Calu3 (cell line): ENCODE results near the gene LYSMD3. TPM values are rescaled to one million over a fixed set of nuclear protein-coding genes. Genes with fewer than 3 reads are reported as not detected.

Experiments used
- BruUV-seq: library from RNA; stranded (reverse); fragments of 400-500 nt; replicated peaks from 2 replicates; lab custom pipeline; 2021; lab: Mats Ljungman, UMichigan
- CTCF ChIA-PET: fragments of 300-600 bp; sonication (Branson Sonifier 250); formaldehyde crosslinking; loops from one replicate; lab custom pipeline; 2022; ENCODE audit warnings: antibody characterized with exemption; lab: Charles Lee
- DNase-seq: peaks from one replicate; pipeline ENCODE4 v3.0.0; 2022
- H3K27ac Mint-ChIP-seq: one replicate; pipeline ENCODE4 v1.8.0; 2022; ENCODE audit warnings: mixed read lengths; ENCODE audit not compliant: unreplicated experiment
- H3K27me3 Mint-ChIP-seq: one replicate; pipeline ENCODE4 v1.8.0; 2022; ENCODE audit warnings: mixed read lengths; ENCODE audit not compliant: unreplicated experiment
- H3K36me3 Mint-ChIP-seq: one replicate; pipeline ENCODE4 v1.8.0; 2022; ENCODE audit warnings: mild to moderate bottlenecking, moderate library complexity, mixed read lengths; ENCODE audit not compliant: insufficient read depth, unreplicated experiment
- H3K4me1 Mint-ChIP-seq: one replicate; pipeline ENCODE4 v1.8.0; 2022; ENCODE audit warnings: mild to moderate bottlenecking, low read depth, mixed read lengths; ENCODE audit not compliant: unreplicated experiment
- H3K4me3 Mint-ChIP-seq: one replicate; pipeline ENCODE4 v1.8.0; 2022; ENCODE audit warnings: mild to moderate bottlenecking, low read depth, moderate library complexity, mixed read lengths; ENCODE audit not compliant: unreplicated experiment
- H3K9me3 Mint-ChIP-seq: one replicate; pipeline ENCODE4 v1.8.0; 2022; ENCODE audit warnings: low read depth, mixed read lengths; ENCODE audit not compliant: unreplicated experiment
- intact Hi-C: fragments of 100-400 bp; cut with micrococcal nuclease; formaldehyde crosslinking; loops from one replicate; pipeline ENCODE4 v1.10.0; 2022; ENCODE audit not compliant: unreplicated experiment
- total RNA-seq: library from RNA; stranded (reverse); gene quantifications from 2 replicates; pipeline ENCODE4 v1.2.3, GENCODE V29; 2022
- TF ChIP-seq, protein P1 (sequence below): fragments of 200-600 bp; IDR thresholded peaks from one replicate; pipeline ENCODE4 v1.8.0; 2022; ENCODE audit warnings: antibody characterized with exemption; ENCODE audit not compliant: unreplicated experiment

Gene LYSMD3
- total RNA-seq, 1 experiment from 2014 or later = 27.2 TPM

DNA sequence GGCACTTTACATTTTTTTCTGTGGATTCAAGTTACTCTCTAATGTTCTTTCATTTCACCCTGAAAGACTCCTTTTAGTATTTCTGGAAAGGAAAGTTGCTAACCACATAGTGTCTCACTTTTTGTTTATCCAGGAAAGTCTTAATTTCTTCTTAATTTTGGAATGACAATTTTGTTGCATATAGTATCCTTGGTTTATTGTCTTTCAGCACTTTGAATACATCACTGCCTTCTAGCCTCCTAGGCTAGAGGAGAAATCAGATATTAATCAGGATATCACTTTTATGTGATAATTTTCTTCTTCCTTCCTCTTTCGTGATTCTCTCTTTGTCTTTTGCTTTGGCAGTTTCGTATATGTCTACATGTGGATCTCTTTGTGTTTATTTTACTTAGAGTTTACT is 40.6 kb upstream of the LYSMD3 start:
- BruUV-seq = no TSS peak
- Mint-ChIP-seq H3K9me3 (no peaks in the 10 kb centered on the region), H3K27ac (no peak overlapping the region), H3K27me3 (peaks cover 57% of the 10 kb centered on the region), H3K36me3 (no peaks in the 10 kb centered on the region), H3K4me1 (no peaks in the 10 kb centered on the region), H3K4me3 (no peak overlapping the region)
- intact Hi-C loops = no loop called here
- TF ChIP-seq, protein P1, sequence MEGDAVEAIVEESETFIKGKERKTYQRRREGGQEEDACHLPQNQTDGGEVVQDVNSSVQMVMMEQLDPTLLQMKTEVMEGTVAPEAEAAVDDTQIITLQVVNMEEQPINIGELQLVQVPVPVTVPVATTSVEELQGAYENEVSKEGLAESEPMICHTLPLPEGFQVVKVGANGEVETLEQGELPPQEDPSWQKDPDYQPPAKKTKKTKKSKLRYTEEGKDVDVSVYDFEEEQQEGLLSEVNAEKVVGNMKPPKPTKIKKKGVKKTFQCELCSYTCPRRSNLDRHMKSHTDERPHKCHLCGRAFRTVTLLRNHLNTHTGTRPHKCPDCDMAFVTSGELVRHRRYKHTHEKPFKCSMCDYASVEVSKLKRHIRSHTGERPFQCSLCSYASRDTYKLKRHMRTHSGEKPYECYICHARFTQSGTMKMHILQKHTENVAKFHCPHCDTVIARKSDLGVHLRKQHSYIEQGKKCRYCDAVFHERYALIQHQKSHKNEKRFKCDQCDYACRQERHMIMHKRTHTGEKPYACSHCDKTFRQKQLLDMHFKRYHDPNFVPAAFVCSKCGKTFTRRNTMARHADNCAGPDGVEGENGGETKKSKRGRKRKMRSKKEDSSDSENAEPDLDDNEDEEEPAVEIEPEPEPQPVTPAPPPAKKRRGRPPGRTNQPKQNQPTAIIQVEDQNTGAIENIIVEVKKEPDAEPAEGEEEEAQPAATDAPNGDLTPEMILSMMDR = no peak
- CTCF ChIA-PET = interaction anchor here (0.9 kb wide), 1 partner anchor 35 kb away, joined by 3 read pairs; no protein-coding TSS in a partner anchor
- no peak for DNase-seq

DNA sequence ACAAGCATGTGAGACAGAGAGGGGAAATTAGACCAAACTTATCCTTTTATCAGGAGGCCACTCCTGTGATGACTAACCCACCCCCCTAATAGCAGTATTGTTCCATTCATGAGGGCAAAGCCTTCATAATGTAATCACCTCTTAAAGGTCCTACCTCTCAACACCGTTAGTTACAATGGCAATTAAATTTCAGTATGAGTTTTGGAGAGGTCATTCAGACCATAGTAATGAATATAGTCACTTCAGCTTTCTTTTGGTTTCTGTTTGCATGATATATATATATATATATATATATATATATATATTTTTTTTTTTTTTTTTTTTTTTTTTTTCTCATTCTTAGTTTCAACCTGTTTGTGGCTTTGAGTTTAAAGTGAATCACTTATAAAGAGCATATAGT is 39.7 kb upstream of the LYSMD3 start:
- no peaks in the 10 kb centered on the region for H3K4me1 Mint-ChIP-seq

DNA sequence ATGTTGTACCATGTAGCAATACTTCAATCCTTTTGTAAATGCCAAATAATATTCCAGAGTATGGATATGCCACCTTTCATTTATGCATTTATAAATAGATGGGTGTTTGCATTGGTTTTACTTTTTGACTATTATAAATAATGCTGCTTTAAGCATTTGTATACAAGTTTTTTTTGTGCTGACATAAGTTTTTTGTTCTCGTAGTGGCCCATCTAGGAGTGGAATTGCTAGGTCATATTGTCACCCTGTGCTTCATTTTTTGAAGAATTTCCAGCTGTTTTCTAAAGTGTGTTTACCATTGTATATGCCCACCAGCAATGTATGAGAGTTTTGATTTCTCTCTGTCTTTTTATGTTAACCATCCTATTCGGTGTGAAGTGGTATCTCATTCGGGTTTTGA is 36.1 kb upstream of the LYSMD3 start:
- Mint-ChIP-seq H3K4me1 (no peaks in the 10 kb centered on the region), H3K36me3 (no peaks in the 10 kb centered on the region), H3K9me3 (no peaks in the 10 kb centered on the region), H3K4me3 (no peak overlapping the region), H3K27ac (no peak overlapping the region), H3K27me3 (peaks cover 62% of the 10 kb centered on the region)
- TF ChIP-seq, protein P1 = no peak
- BruUV-seq = no TSS peak
- CTCF ChIA-PET = no interaction called here
- no peak for DNase-seq
- intact Hi-C loops = no loop called here

More for the DNA sequence above, 39.7 kb upstream of the LYSMD3 start:
- Mint-ChIP-seq H3K4me3 (no peak overlapping the region), H3K9me3 (no peaks in the 10 kb centered on the region), H3K36me3 (no peaks in the 10 kb centered on the region), H3K27ac (no peak overlapping the region), H3K27me3 (peaks cover 66% of the 10 kb centered on the region)
- DNase-seq = no peak
- intact Hi-C loops = no loop called here
- TF ChIP-seq, protein P1 = no peak
- CTCF ChIA-PET = no interaction called here
- BruUV-seq = no TSS peak

DNA sequence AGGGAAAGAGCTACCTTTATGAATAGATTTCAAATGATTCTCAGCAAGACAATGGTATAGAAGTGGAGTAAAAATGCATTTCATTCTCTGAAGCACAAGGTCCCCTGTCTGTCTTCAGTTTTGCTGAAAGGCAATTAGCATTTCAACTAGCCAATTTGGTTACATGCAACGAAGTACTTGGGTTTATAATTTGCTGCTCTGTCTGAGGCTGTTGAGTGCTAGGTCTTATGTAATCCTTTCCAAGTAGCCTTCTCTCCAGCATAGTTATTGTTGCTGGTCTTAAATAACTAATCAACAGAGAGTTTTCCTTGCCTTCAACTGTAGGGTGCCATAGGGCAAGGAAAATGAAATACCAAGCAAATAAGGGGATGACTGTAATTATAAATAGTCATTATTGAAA is 33.7 kb upstream of the LYSMD3 start:
- H3K4me1 Mint-ChIP-seq = peaks cover 13% of the 10 kb centered on the region
- BruUV-seq = no TSS peak
- intact Hi-C loops = no loop called here
- no peak overlapping the region for H3K27ac Mint-ChIP-seq
- H3K9me3 Mint-ChIP-seq = no peaks in the 10 kb centered on the region
- CTCF ChIA-PET = no interaction called here
- TF ChIP-seq, protein P1 = no peak
- H3K4me3 Mint-ChIP-seq = no peak overlapping the region
- peaks cover 63% of the 10 kb centered on the region for H3K27me3 Mint-ChIP-seq
- peaks cover 11% of the 10 kb centered on the region for H3K36me3 Mint-ChIP-seq
- no peak for DNase-seq
